HCT116 (cell line): ENCODE data around the gene ANKS1A. TPM values are rescaled to one million over a fixed set of nuclear protein-coding genes. Genes with fewer than 3 reads are reported as not detected.
"Not testable (repeated sequence)": the region's sequence is repeated elsewhere in the genome, so short reads cannot be mapped to it uniquely, and the experiment has no call there.

ENCODE experiments used
- ATAC-seq: fragments of 200-7000 bp; cut with Tn5 transposase; 2 replicates; pipeline ENCODE4 v1.9.1; 2020; ENCODE audit warnings: mild to moderate bottlenecking, moderate library complexity
- BruUV-seq: library from RNA; stranded (reverse); fragments of 400-500 nt; replicated peaks from 2 replicates; lab custom pipeline; 2021; lab: Mats Ljungman, UMichigan
- CTCF ChIA-PET: fragments of 300-600 bp; sonication (Branson Sonifier 250); formaldehyde crosslinking; loops from one replicate; lab custom pipeline; 2021; ENCODE audit warnings: antibody characterized with exemption; lab: Charles Lee
- POLR2A ChIA-PET: fragments of 300-600, 350-600 bp; sonication (Branson Sonifier 250); formaldehyde crosslinking; loops from one replicate; lab custom pipeline; 2021; ENCODE audit warnings: antibody characterized with exemption; lab: Charles Lee
- RAD21 ChIA-PET, 2 experiments: fragments of 300-600 bp; sonication (Branson Sonifier 250); formaldehyde crosslinking; loops; one replicate each; lab custom pipeline; 2023; ENCODE audit warnings: low total read pairs in 2 of 2; ENCODE audit not compliant: uncharacterized antibody in 2 of 2, unreplicated experiment in 2 of 2, low non-redundant PET in 1 of 2; lab: Charles Lee
- DNase-seq: peaks from one replicate; pipeline ENCODE4 v3.0.0-alpha.2; 2010; ENCODE audit warnings: low read depth, low spot score
- H2AFZ ChIP-seq: fragments of 200-600 bp; shearing (Covaris generic), sonication (generic); 2 replicates; pipeline ENCODE4 v1.6.1; 2017; ENCODE audit warnings: low read depth, mixed run types, mixed read lengths, antibody characterized with exemption, low read length; ENCODE audit not compliant: poor library complexity, severe bottlenecking
- H3K27ac ChIP-seq: 2 replicates; pipeline ENCODE4 v1.5.1; 2012; ENCODE audit warnings: low read depth, low read length
- H3K27me3 ChIP-seq: fragments of 200-600 bp; sonication (generic); 2 replicates; pipeline ENCODE4 v1.6.1; 2016; ENCODE audit warnings: mixed run types, low read length, mixed read lengths; ENCODE audit not compliant: insufficient read depth
- H3K36me3 ChIP-seq, 2 experiments: fragments of 200-500 bp in 1 of 2; fragments of 200-600 bp in 1 of 2; sonication (Bioruptor generic) in 1 of 2; sonication (generic) in 1 of 2; 2 replicates each; pipeline versions ENCODE4 v1.5.1 to v1.6.1; 2014 to 2016; ENCODE audit warnings: low read length in 2 of 2, inconsistent platforms in 1 of 2, mixed read lengths in 1 of 2, mixed run types in 1 of 2; ENCODE audit not compliant: insufficient read depth in 2 of 2, control insufficient read depth in 1 of 2
- H3K4me1 ChIP-seq, 2 experiments: fragments of 200-600 bp in 1 of 2; sonication (generic) in 1 of 2; 2 replicates each; pipeline versions ENCODE4 v1.5.1 to v1.6.1; 2012 to 2017; ENCODE audit warnings: low read length in 2 of 2, inconsistent platforms in 1 of 2, mild to moderate bottlenecking in 1 of 2, mixed read lengths in 1 of 2, mixed run types in 1 of 2, moderate library complexity in 1 of 2; ENCODE audit not compliant: insufficient read depth in 2 of 2, control insufficient read depth in 1 of 2
- H3K4me2 ChIP-seq: fragments of 200-600 bp; sonication (generic); 2 replicates; pipeline ENCODE4 v1.6.1; 2017; ENCODE audit warnings: mixed run types, low read length, mixed read lengths
- H3K4me3 ChIP-seq, 2 experiments: fragments of 200-600 bp in 1 of 2; sonication (generic) in 1 of 2; replicated peaks in 1 of 2; 2 replicates each; pipeline ENCODE4 v1.5.1; 2011 to 2016; ENCODE audit warnings: low read length in 2 of 2, control low read depth in 1 of 2, low read depth in 1 of 2, mild to moderate bottlenecking in 1 of 2, mixed read lengths in 1 of 2, mixed run types in 1 of 2
- H3K79me2 ChIP-seq: fragments of 200-600 bp; sonication (generic); 2 replicates; pipeline ENCODE4 v1.6.1; 2017; ENCODE audit warnings: mild to moderate bottlenecking, mixed run types, low read length, moderate library complexity, mixed read lengths; ENCODE audit not compliant: insufficient read depth
- H3K9ac ChIP-seq: fragments of 200-600 bp; sonication (generic); 2 replicates; pipeline ENCODE4 v1.6.1; 2016; ENCODE audit warnings: low read length, mixed read lengths
- H3K9me2 ChIP-seq: fragments of 200-600 bp; sonication (generic), shearing (Covaris generic); 2 replicates; pipeline ENCODE4 v1.6.1; 2017; ENCODE audit warnings: mixed run types, mild to moderate bottlenecking, moderate library complexity; ENCODE audit not compliant: insufficient read depth
- H3K9me3 ChIP-seq, 2 experiments: fragments of 200-500 bp in 1 of 2; fragments of 200-600 bp in 1 of 2; sonication (Bioruptor generic) in 1 of 2; sonication (generic) in 1 of 2; 2 replicates each; pipeline ENCODE4 v1.6.1; 2014 to 2017; ENCODE audit warnings: low read length in 2 of 2, mixed read lengths in 2 of 2, inconsistent platforms in 1 of 2, low read depth in 1 of 2, mild to moderate bottlenecking in 1 of 2, mixed run types in 1 of 2, moderate library complexity in 1 of 2; ENCODE audit not compliant: control insufficient read depth in 1 of 2, insufficient read depth in 1 of 2
- H4K20me1 ChIP-seq: fragments of 200-600 bp; sonication (generic), shearing (Covaris generic); 2 replicates; pipeline ENCODE4 v1.6.1; 2017; ENCODE audit warnings: mixed run types, mild to moderate bottlenecking, moderate library complexity; ENCODE audit not compliant: insufficient read depth
- CBX3 ChIP-seq: IDR thresholded peaks from 2 replicates; pipeline ENCODE4 v1.6.1; 2012; ENCODE audit warnings: low read depth
- CTCF ChIP-seq, 3 experiments: fragments of 200-600 bp in 1 of 3; sonication (generic) in 1 of 3; IDR thresholded peaks in 2 of 3; conservative IDR thresholded peaks in 1 of 3; 2 replicates each; pipeline ENCODE4 v1.5.1; 2012 to 2017; ENCODE audit warnings: low read depth in 2 of 3, low read length in 2 of 3, antibody characterized with exemption in 1 of 3, borderline replicate concordance in 1 of 3, control low read depth in 1 of 3, mild to moderate bottlenecking in 1 of 3, mixed read lengths in 1 of 3, mixed run types in 1 of 3, moderate library complexity in 1 of 3; ENCODE audit not compliant: insufficient read depth in 1 of 3
- EGR1 ChIP-seq: IDR thresholded peaks from 2 replicates; pipeline ENCODE4 v1.6.1; 2012; ENCODE audit warnings: low read depth
- EZH2 ChIP-seq: fragments of 200-600 bp; sonication (generic); IDR thresholded peaks from 2 replicates; pipeline ENCODE4 v1.6.1; 2017; ENCODE audit warnings: antibody characterized with exemption, mixed run types
- EZH2phosphoT487 ChIP-seq: fragments of 200-600 bp; IDR thresholded peaks from 2 replicates; pipeline ENCODE4 v1.6.1; 2018; ENCODE audit warnings: antibody characterized with exemption, borderline replicate concordance
- FOSL1 ChIP-seq: IDR thresholded peaks from 2 replicates; pipeline ENCODE4 v1.6.1; 2012; ENCODE audit warnings: low read depth
- JUND ChIP-seq: IDR thresholded peaks from 2 replicates; pipeline ENCODE4 v1.6.1; 2012
- MAX ChIP-seq: IDR thresholded peaks from 2 replicates; pipeline ENCODE4 v1.6.1; 2012
- POLR2A ChIP-seq: IDR thresholded peaks from 2 replicates; pipeline ENCODE4 v1.7.0; 2011; ENCODE audit warnings: borderline replicate concordance; ENCODE audit not compliant: insufficient read depth, insufficient read length; ENCODE audit errors: extremely low read depth
- POLR2AphosphoS5 ChIP-seq: IDR thresholded peaks from 2 replicates; pipeline ENCODE4 v1.6.1; 2011; ENCODE audit warnings: mild to moderate bottlenecking, low read depth, low read length, moderate library complexity
- RAD21 ChIP-seq: IDR thresholded peaks from 2 replicates; pipeline ENCODE4 v1.6.1; 2012; ENCODE audit warnings: low read depth, mild to moderate bottlenecking
- REST ChIP-seq: IDR thresholded peaks from 2 replicates; pipeline ENCODE4 v1.6.1; 2012; ENCODE audit warnings: low read depth
- SIN3A ChIP-seq: IDR thresholded peaks from 2 replicates; pipeline ENCODE4 v1.6.1; 2012; ENCODE audit warnings: low read depth
- TCF7L2 ChIP-seq: IDR thresholded peaks from 2 replicates; pipeline ENCODE4 v1.7.0; 2011; ENCODE audit warnings: borderline replicate concordance, inconsistent platforms; ENCODE audit not compliant: insufficient read depth, insufficient read length; ENCODE audit errors: extremely low read depth
- ZNF274 ChIP-seq: fragments of 200-500 bp; sonication (Bioruptor generic); IDR thresholded peaks from 2 replicates; pipeline ENCODE4 v1.6.1; 2014; ENCODE audit warnings: mild to moderate bottlenecking, low read depth, low read length, inconsistent platforms
- intact Hi-C: fragments of 100-400 bp; cut with micrococcal nuclease; formaldehyde crosslinking; loops from 2 replicates; pipeline ENCODE4 v1.10.0; 2022
- total RNA-seq: library from RNA; stranded (reverse); gene quantifications from one replicate; pipeline ENCODE4 v1.2.1, GENCODE V29; 2021; ENCODE audit not compliant: unreplicated experiment

The ANKS1A gene
- total RNA-seq, 1 experiment from 2014 or later = 20.6 TPM

- H3K9ac ChIP-seq, intact Hi-C loops, ATAC-seq, RAD21 ChIA-PET, H3K27me3 ChIP-seq, DNase-seq, H3K4me3 ChIP-seq, H3K27ac ChIP-seq, CTCF ChIA-PET, BruUV-seq, H3K9me2 ChIP-seq, H2AFZ ChIP-seq, H3K4me1 ChIP-seq, H3K4me2 ChIP-seq, H3K36me3 ChIP-seq, H4K20me1 ChIP-seq, H3K9me3 ChIP-seq: not testable (repeated sequence)
- POLR2A ChIA-PET = interaction anchor here (1.2 kb wide), 1 partner anchor 12 kb away, joined by 4 read pairs; the partner anchor contains the start of gene TAF11
- H3K79me2 ChIP-seq = peaks cover 92% of the 10 kb centered on the region
These were observed 10.7 kb downstream of the ANKS1A start for GRCh38 chr6:34899748-34900147.

- H3K9me2 ChIP-seq = no peaks in the 10 kb centered on the region
- intact Hi-C loops = no loop called here
- no peak overlapping the region for H3K4me3 ChIP-seq
- no peaks in the 10 kb centered on the region for H3K27me3 ChIP-seq
- no peak overlapping the region for H3K9ac ChIP-seq
- ChIA-PET POLR2A (interaction anchor here (1.6 kb wide), 1 partner anchor 13 kb away, joined by 3 read pairs; the partner anchor contains the start of gene TAF11), CTCF (no interaction called here), RAD21 (no interaction called here)
- DNase-seq (no peak), ATAC-seq (no peak)
- no peaks in the 10 kb centered on the region for H4K20me1 ChIP-seq
- H3K36me3 ChIP-seq = no peaks in the 10 kb centered on the region
- BruUV-seq = no TSS peak
- H3K4me1 ChIP-seq = no peaks in the 10 kb centered on the region
- H3K9me3 ChIP-seq = no peaks in the 10 kb centered on the region
- no peak overlapping the region for H3K4me2 ChIP-seq
- H2AFZ ChIP-seq = no peak overlapping the region
- peaks cover 91% of the 10 kb centered on the region for H3K79me2 ChIP-seq
- H3K27ac ChIP-seq = no peak overlapping the region
- TF ChIP-seq FOSL1 = no peak
- TF ChIP-seq POLR2A = no peak
- TF ChIP-seq CBX3 = no peak
- TF ChIP-seq REST = no peak
- no peak for TF ChIP-seq POLR2AphosphoS5
- TF ChIP-seq RAD21 = no peak
- TF ChIP-seq EGR1 = no peak
- TF ChIP-seq JUND = no peak
- TF ChIP-seq CTCF (IDR thresholded peaks at IDR 0.05 in 2 of 3, conservative IDR thresholded peaks at IDR 0.05 in 1 of 3; ENCODE audit: borderline replicate concordance in 1 of 3, insufficient read depth in 1 of 3, low read depth in 2 of 3, low read length in 2 of 3) = no peak
- no peak for TF ChIP-seq EZH2
- TF ChIP-seq SIN3A = no peak
- no peak for TF ChIP-seq TCF7L2
- TF ChIP-seq MAX = no peak
- TF ChIP-seq ZNF274 = no peak
- TF ChIP-seq EZH2phosphoT487 = no peak
These were observed 11.4 kb downstream of the ANKS1A start for GRCh38 chr6:34900321-34901031.
